Trophoblast cell (in vitro differentiated cells and primary cell): Measurements from ENCODE around the gene BTG1.

Source experiments
- DNase-seq, 2 donors: peaks; one replicate each; pipeline ENCODE4 v3.0.0-alpha.2; 2016
- H2AFZ ChIP-seq: 2 replicates; pipeline ENCODE4 v1.6.1; 2013; ENCODE audit warnings: low read length, moderate library complexity, mild to moderate bottlenecking; ENCODE audit not compliant: insufficient read depth, poor library complexity
- H2AK5ac ChIP-seq: 2 replicates; pipeline ENCODE4 v1.6.1; 2013; ENCODE audit warnings: mild to moderate bottlenecking, low read length
- H2BK120ac ChIP-seq: 2 replicates; pipeline ENCODE4 v1.6.1; 2013; ENCODE audit warnings: low read length, mild to moderate bottlenecking, moderate library complexity; ENCODE audit not compliant: insufficient read depth, poor library complexity
- H2BK12ac ChIP-seq: 2 replicates; pipeline ENCODE4 v1.6.1; 2013; ENCODE audit warnings: mild to moderate bottlenecking, low read length, moderate library complexity
- H2BK5ac ChIP-seq: 2 replicates; pipeline ENCODE4 v1.6.1; 2013; ENCODE audit warnings: low read length, low read depth, moderate library complexity, mild to moderate bottlenecking; ENCODE audit not compliant: poor library complexity
- H3K14ac ChIP-seq: 2 replicates; pipeline ENCODE4 v1.6.1; 2013; ENCODE audit warnings: mild to moderate bottlenecking, low read length
- H3K18ac ChIP-seq: 2 replicates; pipeline ENCODE4 v1.6.1; 2013; ENCODE audit warnings: mild to moderate bottlenecking, low read length
- H3K23ac ChIP-seq: 2 replicates; pipeline ENCODE4 v1.6.1; 2013; ENCODE audit warnings: low read length
- H3K27ac ChIP-seq: 2 replicates; pipeline ENCODE4 v1.5.1; 2013; ENCODE audit warnings: low read depth, mild to moderate bottlenecking, inconsistent platforms, low read length, moderate library complexity
- H3K27me3 ChIP-seq: 2 replicates; pipeline ENCODE4 v1.6.1; 2013; ENCODE audit warnings: inconsistent platforms, mild to moderate bottlenecking, low read length, moderate library complexity; ENCODE audit not compliant: insufficient read depth
- H3K36me3 ChIP-seq, 2 experiments: 1 replicate in 1 of 2; 2 replicates in 1 of 2; pipeline ENCODE4 v1.6.1; 2013; ENCODE audit warnings: low read length in 2 of 2, mild to moderate bottlenecking in 2 of 2, moderate library complexity in 1 of 2; ENCODE audit not compliant: insufficient read depth in 2 of 2, control insufficient read depth in 1 of 2
- H3K4ac ChIP-seq: 2 replicates; pipeline ENCODE4 v1.6.1; 2013; ENCODE audit warnings: low read depth, mild to moderate bottlenecking, low read length, moderate library complexity
- H3K4me1 ChIP-seq, 2 experiments: 1 replicate in 1 of 2; 2 replicates in 1 of 2; pipeline ENCODE4 v1.6.1; 2013; ENCODE audit warnings: low read length in 2 of 2, mild to moderate bottlenecking in 2 of 2, moderate library complexity in 1 of 2; ENCODE audit not compliant: insufficient read depth in 2 of 2, control insufficient read depth in 1 of 2
- H3K4me2 ChIP-seq: 2 replicates; pipeline ENCODE4 v1.6.1; 2013; ENCODE audit warnings: inconsistent platforms, mild to moderate bottlenecking, low read length, moderate library complexity
- H3K4me3 ChIP-seq: 2 replicates; pipeline ENCODE4 v1.5.1; 2013; ENCODE audit warnings: mild to moderate bottlenecking, low read depth, low read length, inconsistent platforms
- H3K79me1 ChIP-seq: one replicate; pipeline ENCODE4 v1.6.1; 2013; ENCODE audit warnings: low read length
- H3K79me2 ChIP-seq: 2 replicates; pipeline ENCODE4 v1.6.1; 2013; ENCODE audit warnings: low read length, mild to moderate bottlenecking; ENCODE audit not compliant: control insufficient read depth, insufficient read depth, poor library complexity
- H3K9ac ChIP-seq: 2 replicates; pipeline ENCODE4 v1.6.1; 2013; ENCODE audit warnings: mild to moderate bottlenecking, low read length
- H3K9me3 ChIP-seq: 2 replicates; pipeline ENCODE4 v1.6.1; 2013; ENCODE audit warnings: low read depth, mild to moderate bottlenecking, control low read depth, inconsistent platforms, low read length; ENCODE audit not compliant: insufficient read depth
- H4K12ac ChIP-seq: 2 replicates; pipeline ENCODE4 v1.6.1; 2013; ENCODE audit warnings: low read depth, mild to moderate bottlenecking, low read length, moderate library complexity
- H4K8ac ChIP-seq: 2 replicates; pipeline ENCODE4 v1.6.1; 2013; ENCODE audit warnings: low read depth, mild to moderate bottlenecking, low read length, moderate library complexity
- H4K91ac ChIP-seq: one replicate; pipeline ENCODE4 v1.6.1; 2013; ENCODE audit warnings: low read depth, mild to moderate bottlenecking, low read length, moderate library complexity
- WGBS: extraction: QIAGEN DNeasy Blood & Tissue Kit; methylation state at CpG from one replicate; pipeline ENCODE4 v1.1.7; 2013; ENCODE audit warnings: missing lambda C conversion rate; ENCODE audit not compliant: insufficient read length, insufficient coverage; ENCODE audit errors: extremely low coverage; 5-methylcytosine and 5-hydroxymethylcytosine counted together

Gene BTG1

DNA sequence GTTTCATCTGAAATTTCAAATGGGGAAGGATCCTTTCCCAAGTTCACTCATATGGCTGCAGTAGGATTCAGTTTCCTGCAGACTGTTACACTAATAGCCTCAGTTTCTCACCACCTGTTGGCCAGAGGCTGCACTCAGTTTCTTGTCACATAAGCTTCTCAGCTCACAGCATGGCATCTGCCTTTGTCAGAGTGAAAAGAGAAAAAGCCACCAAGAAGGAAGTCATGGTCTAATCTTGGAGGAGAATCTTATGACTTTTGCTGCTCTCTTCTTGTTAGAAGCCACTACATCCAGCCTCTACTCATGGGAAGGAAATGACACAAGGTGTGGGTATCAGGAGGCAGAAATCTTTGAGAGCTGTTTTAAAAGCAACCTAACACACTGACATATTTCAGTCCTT, 39.4 kb upstream of the BTG1 start:
- H3K27ac ChIP-seq, result no peak overlapping the region
- no peaks in the 10 kb centered on the region for H3K79me2 ChIP-seq
- no peak overlapping the region for H2AK5ac ChIP-seq
- no peak overlapping the region for H4K8ac ChIP-seq
- H3K4me3 ChIP-seq, result no peak overlapping the region
- H3K9ac ChIP-seq, result no peak overlapping the region
- H3K14ac ChIP-seq, result no peak overlapping the region
- no peak for DNase-seq
- no peak overlapping the region for H2AFZ ChIP-seq
- no peak overlapping the region for H4K12ac ChIP-seq
- H3K79me1 ChIP-seq, result no peaks in the 10 kb centered on the region
- no peak overlapping the region for H3K23ac ChIP-seq
- no peaks in the 10 kb centered on the region for H3K36me3 ChIP-seq
- no peaks in the 10 kb centered on the region for H3K4me1 ChIP-seq
- no peak overlapping the region for H4K91ac ChIP-seq
- no peak overlapping the region for H2BK120ac ChIP-seq
- H3K4ac ChIP-seq, result no peak overlapping the region
- H3K18ac ChIP-seq, result no peak overlapping the region
- no peak overlapping the region for H2BK5ac ChIP-seq
- no peaks in the 10 kb centered on the region for H3K9me3 ChIP-seq
- no peak overlapping the region for H2BK12ac ChIP-seq
- H3K4me2 ChIP-seq, result no peak overlapping the region
- H3K27me3 ChIP-seq, result no peaks in the 10 kb centered on the region

GRCh38 chr12:92183575-92183974, 37.9 kb upstream of the BTG1 start:
- no peak for DNase-seq
- Histone ChIP-seq H4K8ac (no peak overlapping the region), H3K18ac (no peak overlapping the region), H2BK12ac (no peak overlapping the region), H2BK120ac (no peak overlapping the region), H4K12ac (no peak overlapping the region), H3K9ac (no peak overlapping the region), H3K14ac (no peak overlapping the region), H3K4me1 (no peaks in the 10 kb centered on the region), H3K4me2 (no peak overlapping the region), H3K4me3 (no peak overlapping the region), H2AFZ (no peak overlapping the region), H3K9me3 (no peaks in the 10 kb centered on the region), H3K79me2 (no peaks in the 10 kb centered on the region), H3K36me3 (no peaks in the 10 kb centered on the region), H3K79me1 (no peaks in the 10 kb centered on the region), H2AK5ac (no peak overlapping the region), H3K27ac (no peak overlapping the region), H3K4ac (no peak overlapping the region), H3K23ac (no peak overlapping the region), H4K91ac (no peak overlapping the region), H3K27me3 (no peaks in the 10 kb centered on the region), H2BK5ac (no peak overlapping the region)
- WGBS, result no CpG with 5 or more reads among the region's 2 CpGs

DNA sequence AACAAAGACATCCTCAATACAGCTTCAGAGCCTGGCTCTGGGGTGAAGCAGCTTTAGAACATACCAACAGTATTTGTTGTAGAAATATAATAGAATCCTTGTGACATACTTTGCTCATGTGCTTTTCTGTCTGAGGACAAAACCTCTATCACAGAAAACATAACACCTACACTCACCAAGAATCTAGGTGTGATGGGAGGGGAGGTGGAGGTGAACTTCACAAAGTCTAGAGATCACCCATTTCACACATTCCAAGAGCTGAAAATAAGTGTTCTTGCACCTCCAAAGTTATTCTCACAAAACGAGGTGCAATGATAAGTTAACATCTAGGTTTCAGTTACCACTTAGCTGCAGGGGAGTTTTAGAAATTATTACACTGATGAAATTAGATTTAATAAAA, 32.7 kb upstream of the BTG1 start:
- H2BK12ac ChIP-seq, result no peak overlapping the region
- no peaks in the 10 kb centered on the region for H3K27me3 ChIP-seq
- WGBS, result no CpG with 5 or more reads among the region's 1 CpG
- H4K12ac ChIP-seq, result no peak overlapping the region
- no peak overlapping the region for H2AK5ac ChIP-seq
- H2BK5ac ChIP-seq, result no peak overlapping the region
- H3K4me3 ChIP-seq, result no peak overlapping the region
- no peaks in the 10 kb centered on the region for H3K36me3 ChIP-seq
- H3K4me1 ChIP-seq, result no peaks in the 10 kb centered on the region
- no peak overlapping the region for H3K14ac ChIP-seq
- no peaks in the 10 kb centered on the region for H3K9me3 ChIP-seq
- H3K4ac ChIP-seq, result no peak overlapping the region
- H3K18ac ChIP-seq, result no peak overlapping the region
- H3K4me2 ChIP-seq, result no peak overlapping the region
- H3K23ac ChIP-seq, result no peak overlapping the region
- DNase-seq, result no peak
- no peak overlapping the region for H4K91ac ChIP-seq
- H3K79me2 ChIP-seq, result no peaks in the 10 kb centered on the region
- no peak overlapping the region for H2AFZ ChIP-seq
- no peak overlapping the region for H3K9ac ChIP-seq
- no peak overlapping the region for H4K8ac ChIP-seq
- H2BK120ac ChIP-seq, result no peak overlapping the region
- no peak overlapping the region for H3K27ac ChIP-seq
- H3K79me1 ChIP-seq, result no peaks in the 10 kb centered on the region

GRCh38 chr12:92176646-92177045, 31.0 kb upstream of the BTG1 start:
- no peak overlapping the region for H4K12ac ChIP-seq
- H2AFZ ChIP-seq, result no peak overlapping the region
- H3K4ac ChIP-seq, result no peak overlapping the region
- no peaks in the 10 kb centered on the region for H3K4me1 ChIP-seq
- H3K27me3 ChIP-seq, result no peaks in the 10 kb centered on the region
- DNase-seq, result no peak
- H3K79me1 ChIP-seq, result no peaks in the 10 kb centered on the region
- H3K27ac ChIP-seq, result no peak overlapping the region
- H4K8ac ChIP-seq, result no peak overlapping the region
- no peaks in the 10 kb centered on the region for H3K9me3 ChIP-seq
- H3K4me3 ChIP-seq, result no peak overlapping the region
- H2BK120ac ChIP-seq, result no peak overlapping the region
- no peak overlapping the region for H2AK5ac ChIP-seq
- no peaks in the 10 kb centered on the region for H3K36me3 ChIP-seq
- WGBS, result no CpG with 5 or more reads among the region's 10 CpGs
- no peak overlapping the region for H3K14ac ChIP-seq
- H3K23ac ChIP-seq, result no peak overlapping the region
- H4K91ac ChIP-seq, result no peak overlapping the region
- H3K4me2 ChIP-seq, result no peak overlapping the region
- no peak overlapping the region for H3K9ac ChIP-seq
- no peaks in the 10 kb centered on the region for H3K79me2 ChIP-seq
- no peak overlapping the region for H2BK12ac ChIP-seq
- no peak overlapping the region for H3K18ac ChIP-seq
- no peak overlapping the region for H2BK5ac ChIP-seq

GRCh38 chr12:92175961-92176360, 30.3 kb upstream of the BTG1 start:
- no peak for DNase-seq
- H2AFZ ChIP-seq, result no peak overlapping the region
- no peak overlapping the region for H2BK120ac ChIP-seq
- no peak overlapping the region for H3K14ac ChIP-seq
- no peak overlapping the region for H3K27ac ChIP-seq
- no peak overlapping the region for H4K12ac ChIP-seq
- no peak overlapping the region for H2AK5ac ChIP-seq
- H3K9ac ChIP-seq, result no peak overlapping the region
- no peak overlapping the region for H3K4ac ChIP-seq
- H2BK12ac ChIP-seq, result peak overlapping the region; percentile 34
- no peak overlapping the region for H4K91ac ChIP-seq
- H3K23ac ChIP-seq, result no peak overlapping the region
- WGBS, result no CpG with 5 or more reads among the region's 3 CpGs
- H3K9me3 ChIP-seq, result no peaks in the 10 kb centered on the region
- H3K36me3 ChIP-seq, result no peaks in the 10 kb centered on the region
- no peaks in the 10 kb centered on the region for H3K79me2 ChIP-seq
- no peak overlapping the region for H3K4me3 ChIP-seq
- H4K8ac ChIP-seq, result no peak overlapping the region
- no peaks in the 10 kb centered on the region for H3K4me1 ChIP-seq
- H3K4me2 ChIP-seq, result no peak overlapping the region
- no peaks in the 10 kb centered on the region for H3K79me1 ChIP-seq
- H3K27me3 ChIP-seq, result no peaks in the 10 kb centered on the region
- no peak overlapping the region for H3K18ac ChIP-seq
- no peak overlapping the region for H2BK5ac ChIP-seq
